Neural progenitor cell (in vitro differentiated cells): ENCODE data around the gene SEMA6A.

Experiments
- CTCF ChIP-seq: fragments of 200-600 bp; sonication (generic); IDR thresholded peaks from 2 replicates; pipeline ENCODE4 v1.5.1; 2017; ENCODE audit warnings: antibody characterized with exemption, mild to moderate bottlenecking
- EZH2 ChIP-seq: fragments of 200-600 bp; sonication (generic); IDR thresholded peaks from 2 replicates; pipeline ENCODE4 v1.6.1; 2017; ENCODE audit warnings: antibody characterized with exemption, mild to moderate bottlenecking, moderate library complexity
- EZH2phosphoT487 ChIP-seq: fragments of 200-600 bp; sonication (generic); IDR thresholded peaks from 2 replicates; pipeline ENCODE4 v1.6.1; 2017; ENCODE audit warnings: antibody characterized with exemption

GRCh38 chr5:116509483-116510244 is 65.0 kb downstream of the SEMA6A start:
- TF ChIP-seq CTCF = no peak
- TF ChIP-seq EZH2 = no peak
- no peak for TF ChIP-seq EZH2phosphoT487
